HG03469 (cell line): Measurements from ENCODE around the gene AK3.
"Not testable (repeated sequence)": the region's sequence is repeated elsewhere in the genome, so short reads cannot be mapped to it uniquely, and the experiment has no call there.

ENCODE experiments used
- ATAC-seq: cut with Tn5 transposase; IDR thresholded peaks from one replicate; pipeline ENCODE4 v1.9.1; 2021; ENCODE audit warnings: mild to moderate bottlenecking, moderate library complexity, moderate number of reproducible peaks; ENCODE audit not compliant: unreplicated experiment

The AK3 gene

DNA sequence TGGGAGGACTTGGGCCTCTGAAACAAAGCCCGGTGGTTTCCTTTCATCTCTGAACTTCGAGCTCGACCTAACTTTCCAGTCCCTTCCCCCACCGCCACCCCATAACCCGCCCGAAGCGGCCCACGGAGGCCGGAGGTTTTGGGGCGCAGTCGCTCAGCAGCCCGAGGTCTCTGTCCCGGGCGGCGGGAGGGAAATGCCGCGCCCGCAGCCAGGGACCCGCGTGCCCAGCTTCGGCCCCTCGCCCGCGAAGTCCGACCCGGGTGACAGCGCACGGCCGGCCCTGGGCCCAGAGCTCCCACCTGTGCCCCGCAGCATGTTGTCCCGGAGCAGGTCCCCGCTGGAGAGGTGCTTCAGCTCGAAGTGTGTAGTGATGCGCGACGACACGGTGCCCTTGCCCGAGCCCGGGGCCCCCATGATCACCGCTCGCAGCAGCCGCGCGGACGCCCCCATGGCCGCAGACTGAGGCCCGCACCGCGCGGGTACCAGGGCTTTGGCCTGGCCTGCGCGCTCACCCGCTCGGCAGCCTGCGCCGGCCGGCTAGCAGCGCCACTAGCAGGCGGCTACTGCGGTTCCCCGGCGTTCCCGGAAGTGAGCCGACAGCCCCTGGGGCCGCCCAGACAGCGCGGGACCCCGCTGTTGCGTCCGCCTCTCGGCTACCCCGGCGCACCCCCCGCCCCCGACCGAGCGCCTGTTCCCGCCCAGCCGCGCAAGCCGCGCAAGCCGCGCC, at the start of gene AK3:
Gene AK3 (minus strand): TSS at position 565 of the 727 bp plus-strand sequence. CDS start 115 bp downstream, at position 450.
- peak; percentile 76 for ATAC-seq

DNA sequence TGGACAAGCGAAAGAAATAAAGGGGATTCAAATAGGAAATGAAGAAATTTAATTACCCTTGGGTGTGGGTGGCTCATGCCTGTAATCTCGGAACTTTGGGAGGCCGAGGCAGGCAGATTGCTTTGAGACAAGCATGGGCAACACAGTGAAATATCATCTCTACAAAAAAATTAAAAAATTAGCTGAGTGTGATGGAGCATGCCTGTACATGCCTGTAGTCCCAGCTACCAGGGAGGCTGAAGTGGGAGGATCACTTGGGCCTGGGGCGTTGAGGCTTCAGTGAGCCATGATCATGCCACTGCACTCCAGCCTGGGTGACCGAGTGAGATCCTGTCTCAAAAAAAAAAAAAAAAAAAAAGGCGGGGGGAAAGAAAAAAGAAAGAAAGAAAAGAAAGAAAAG, 47.7 kb upstream of the AK3 start:
- no peak for ATAC-seq

DNA sequence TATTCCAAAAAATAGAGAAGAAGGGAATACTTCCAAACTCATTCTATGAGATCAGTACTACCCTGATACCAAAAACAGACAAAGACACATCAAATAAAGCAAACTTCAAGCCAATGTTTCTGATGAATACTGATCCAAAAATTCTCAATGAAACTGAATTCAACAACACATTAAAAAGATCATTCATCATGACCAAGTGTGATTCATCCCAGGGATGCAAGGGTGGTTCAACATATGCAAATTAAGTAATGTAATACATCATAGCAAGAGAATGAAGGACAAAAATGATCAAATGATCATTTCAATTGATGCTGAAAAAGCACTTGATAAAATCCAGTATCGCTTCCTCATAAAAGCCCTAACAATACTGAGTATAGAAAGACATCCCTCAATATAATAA, 46.9 kb upstream of the AK3 start:
- no peak for ATAC-seq

DNA sequence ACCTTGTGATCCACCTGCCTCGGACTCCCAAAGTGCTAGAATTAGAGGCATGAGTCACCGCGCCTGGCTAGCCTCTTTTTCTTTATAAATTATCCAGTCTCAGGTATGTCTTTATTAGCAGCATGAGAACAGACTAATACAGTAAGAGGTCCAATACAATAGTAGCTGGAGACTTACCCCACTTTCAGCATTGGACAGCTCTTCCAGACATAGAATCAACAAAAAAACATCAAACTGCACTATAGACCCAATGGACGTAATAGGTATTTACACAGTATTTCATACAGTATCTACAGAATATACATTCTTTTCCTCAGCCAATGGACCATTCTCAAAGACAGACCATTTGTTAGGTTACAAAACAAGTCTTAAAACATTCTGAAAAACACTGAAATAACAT, 45.6 kb upstream of the AK3 start:
- no peak for ATAC-seq

DNA sequence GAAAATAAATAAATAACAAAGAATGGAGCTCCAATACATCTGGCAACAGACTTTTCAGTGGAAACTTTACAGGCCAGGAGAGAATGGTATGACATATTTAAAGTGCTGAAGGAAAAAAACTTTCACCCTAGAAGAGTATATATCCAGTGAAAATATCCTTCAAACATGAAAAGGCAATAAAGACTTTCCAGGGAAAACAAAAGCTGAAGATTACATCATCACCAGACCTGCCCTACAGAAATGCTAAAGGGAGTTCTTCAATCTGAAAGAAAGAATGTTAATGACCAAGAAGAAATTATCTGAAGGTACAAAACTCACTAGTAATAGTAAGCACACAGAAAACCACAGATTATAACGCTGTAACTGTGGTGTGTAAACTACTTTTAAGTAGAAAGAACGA, 43.4 kb upstream of the AK3 start:
- ATAC-seq, result no peak

DNA sequence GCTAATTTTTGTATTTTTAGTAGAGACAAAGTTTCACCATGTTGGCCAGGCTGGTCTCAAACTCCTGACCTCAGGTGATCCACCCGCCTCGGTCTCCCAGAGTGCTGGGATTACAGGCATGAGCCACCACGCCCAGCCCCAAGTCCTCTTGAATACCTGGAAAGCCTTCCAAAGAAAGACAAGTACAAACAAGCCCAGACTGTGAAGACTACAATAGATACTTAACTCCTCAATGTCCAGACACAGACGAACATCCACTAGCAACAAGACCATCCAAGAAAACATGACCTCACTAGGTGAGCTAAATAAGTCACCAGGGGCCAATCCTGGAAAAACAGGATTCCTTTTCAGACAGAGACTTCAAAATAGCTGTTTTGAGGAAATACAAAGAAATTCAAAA, 42.2 kb upstream of the AK3 start:
- not testable (repeated sequence) for ATAC-seq

DNA sequence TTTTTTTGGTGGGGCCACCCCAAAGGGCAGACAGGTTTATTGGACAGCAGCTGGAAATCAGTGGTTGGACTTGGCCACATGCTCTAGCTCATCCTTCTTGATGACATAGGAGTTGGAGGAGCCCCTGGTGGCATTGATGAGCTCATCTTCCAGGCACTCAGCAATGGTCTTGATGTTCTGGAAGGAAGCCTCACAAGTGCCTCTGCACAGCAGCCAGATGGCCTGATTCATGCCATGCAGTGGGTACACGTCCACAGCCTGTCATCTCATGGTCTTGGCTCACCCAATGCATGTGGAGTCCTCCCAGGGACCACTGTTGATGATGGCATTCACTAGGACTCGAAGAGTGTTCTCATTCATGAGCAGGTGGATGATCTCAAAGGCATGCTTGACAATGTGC, 40.4 kb upstream of the AK3 start:
- ATAC-seq, result no peak

DNA sequence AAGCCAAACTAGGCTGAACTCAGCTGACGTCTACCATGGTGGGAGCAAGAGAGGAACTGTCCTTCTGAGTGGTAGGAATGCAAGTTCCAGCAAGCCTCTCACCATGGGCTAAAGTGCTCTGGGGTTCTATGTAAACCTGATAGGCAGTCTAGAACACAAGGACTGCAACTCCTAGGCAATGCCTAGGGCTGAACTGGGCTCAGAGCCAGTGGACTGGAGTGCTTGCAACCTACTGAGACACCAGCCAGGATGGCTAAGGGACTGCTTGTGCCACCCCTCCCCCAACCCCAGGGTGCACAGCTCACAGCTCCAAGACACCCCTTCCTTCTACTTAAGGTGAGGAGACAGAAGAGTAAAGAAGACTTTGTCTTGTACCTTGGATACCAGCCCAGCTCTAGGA, 39.6 kb upstream of the AK3 start:
- ATAC-seq, result no peak

DNA sequence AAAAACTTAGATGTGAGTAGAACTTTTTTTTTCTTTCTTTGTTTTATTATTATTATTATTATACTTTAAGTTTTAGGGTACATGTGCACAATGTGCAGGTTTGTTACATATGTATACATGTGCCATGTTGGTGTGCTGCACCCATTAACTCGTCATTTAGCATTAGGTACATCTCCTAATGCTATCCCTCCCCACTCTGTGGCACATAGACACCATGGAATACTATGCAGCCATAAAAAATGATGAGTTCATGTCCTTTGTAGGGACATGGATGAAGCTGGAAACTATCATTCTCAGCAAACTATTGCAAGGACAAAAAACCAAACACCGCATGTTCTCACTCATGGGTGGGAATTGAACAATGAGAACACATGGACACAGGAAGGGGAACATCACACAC, 34.0 kb upstream of the AK3 start:
- ATAC-seq, result not testable (repeated sequence)

DNA sequence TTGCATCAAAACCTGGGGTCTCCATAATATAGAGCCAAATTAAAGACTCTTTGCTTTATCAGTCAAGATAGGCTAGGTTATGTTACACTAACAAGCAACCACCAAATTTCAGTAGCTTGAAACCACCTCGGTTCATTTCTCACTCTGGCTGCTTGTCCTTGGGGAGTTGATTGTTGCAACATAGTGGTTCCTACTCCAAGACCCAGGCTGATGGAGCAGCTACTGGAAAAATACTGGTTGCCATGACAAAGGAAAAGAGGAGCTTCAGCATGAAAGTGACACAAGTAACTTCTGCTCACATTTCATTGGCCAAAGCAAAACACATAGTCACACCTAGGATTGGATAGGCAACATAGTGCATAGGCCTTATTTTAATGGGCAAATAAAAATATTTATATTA, 33.2 kb upstream of the AK3 start:
- no peak for ATAC-seq

DNA sequence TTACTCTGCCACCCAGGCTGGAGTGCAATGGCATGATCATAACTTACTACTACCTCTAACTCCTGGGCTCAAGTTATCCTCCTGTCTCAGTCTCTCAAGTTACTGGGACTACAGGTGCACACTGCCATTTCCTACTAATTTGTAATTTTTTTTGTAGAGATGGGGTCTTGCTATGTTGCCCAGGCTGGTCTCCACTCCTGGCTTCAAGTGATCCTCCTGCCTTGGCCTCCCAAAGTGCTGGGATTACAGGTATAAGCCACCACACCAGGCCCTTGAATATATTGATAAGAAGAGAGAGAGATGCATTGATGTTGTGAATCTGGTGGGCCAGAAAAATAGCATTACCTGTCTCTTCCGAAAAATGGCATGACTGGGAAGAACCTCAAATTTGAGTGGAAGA, 30.8 kb upstream of the AK3 start:
- no peak for ATAC-seq

DNA sequence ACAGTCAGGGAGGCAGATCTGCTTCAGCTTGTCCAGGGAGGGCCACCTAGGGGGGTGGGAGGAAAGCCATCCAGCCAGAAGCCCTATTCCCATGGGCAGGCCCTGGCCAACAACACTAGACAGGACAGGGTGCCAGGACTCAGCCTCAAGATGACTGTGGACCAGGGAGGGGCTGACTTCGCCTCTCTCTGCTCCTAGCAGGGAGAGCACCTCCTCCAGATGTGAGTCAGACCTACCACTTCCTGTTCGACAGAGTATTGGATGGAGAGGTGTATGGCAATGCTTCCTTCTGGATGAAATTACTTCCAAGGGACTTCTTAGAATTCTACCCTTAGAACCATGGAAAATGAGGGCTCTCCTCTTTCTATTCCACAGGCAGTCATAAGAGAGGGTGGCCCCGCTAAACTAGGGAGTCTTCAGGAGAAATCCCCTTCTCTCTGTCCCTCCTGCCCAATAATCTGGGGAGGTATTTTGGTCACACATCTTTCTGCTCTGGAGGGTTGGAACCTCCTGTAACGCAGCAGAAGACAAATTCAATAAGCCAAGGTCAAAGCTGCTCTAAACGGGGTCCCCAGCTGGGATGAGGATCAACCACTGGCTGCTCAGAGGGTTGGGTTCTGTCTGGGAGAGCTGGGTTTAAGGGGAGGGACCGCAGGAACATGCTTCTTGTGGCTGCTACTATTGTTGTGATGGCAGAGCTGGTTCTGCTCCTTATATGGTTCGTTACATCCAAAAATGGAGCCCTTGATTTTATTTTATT, 28.5 kb upstream of the AK3 start:
- no peak for ATAC-seq

DNA sequence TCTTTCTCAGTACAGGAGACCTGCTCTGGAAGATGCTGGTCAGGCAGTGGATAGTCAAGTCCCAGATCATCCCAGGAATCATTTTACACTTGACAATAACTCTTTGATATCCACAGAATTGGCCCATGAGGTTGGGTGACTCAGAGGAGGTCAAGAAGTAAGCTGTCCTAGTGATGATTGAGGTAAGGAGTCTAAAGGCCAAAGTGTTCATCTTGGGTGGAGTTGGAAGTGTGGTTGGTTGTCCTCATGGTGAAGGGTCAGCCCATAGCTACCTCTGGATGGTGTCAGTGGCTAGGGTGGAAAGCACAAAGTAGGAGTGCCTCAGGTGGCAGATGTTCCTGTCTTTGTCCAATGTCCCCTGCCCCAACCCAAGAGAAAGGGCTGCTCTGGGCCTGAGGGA, 27.7 kb upstream of the AK3 start:
- no peak for ATAC-seq

DNA sequence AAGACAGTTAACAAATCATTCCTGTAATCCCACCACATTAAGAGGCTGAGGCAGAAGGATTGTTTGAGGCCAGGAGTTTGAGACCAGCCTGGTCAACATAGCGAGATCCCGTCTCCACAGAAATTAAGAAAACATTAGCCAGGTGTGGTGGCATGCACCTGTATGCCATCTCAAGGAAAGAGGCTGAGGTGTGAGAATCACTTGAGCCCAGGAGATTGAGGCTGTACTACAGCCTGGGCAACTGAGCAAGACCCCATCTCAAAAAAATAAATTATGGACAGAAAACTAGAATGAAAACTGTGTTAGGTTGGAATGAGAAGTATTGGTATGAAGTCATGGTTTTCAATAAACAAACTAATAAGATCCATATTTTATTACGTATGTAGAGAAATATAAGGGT, 23.0 kb upstream of the AK3 start:
- ATAC-seq, result no peak

DNA sequence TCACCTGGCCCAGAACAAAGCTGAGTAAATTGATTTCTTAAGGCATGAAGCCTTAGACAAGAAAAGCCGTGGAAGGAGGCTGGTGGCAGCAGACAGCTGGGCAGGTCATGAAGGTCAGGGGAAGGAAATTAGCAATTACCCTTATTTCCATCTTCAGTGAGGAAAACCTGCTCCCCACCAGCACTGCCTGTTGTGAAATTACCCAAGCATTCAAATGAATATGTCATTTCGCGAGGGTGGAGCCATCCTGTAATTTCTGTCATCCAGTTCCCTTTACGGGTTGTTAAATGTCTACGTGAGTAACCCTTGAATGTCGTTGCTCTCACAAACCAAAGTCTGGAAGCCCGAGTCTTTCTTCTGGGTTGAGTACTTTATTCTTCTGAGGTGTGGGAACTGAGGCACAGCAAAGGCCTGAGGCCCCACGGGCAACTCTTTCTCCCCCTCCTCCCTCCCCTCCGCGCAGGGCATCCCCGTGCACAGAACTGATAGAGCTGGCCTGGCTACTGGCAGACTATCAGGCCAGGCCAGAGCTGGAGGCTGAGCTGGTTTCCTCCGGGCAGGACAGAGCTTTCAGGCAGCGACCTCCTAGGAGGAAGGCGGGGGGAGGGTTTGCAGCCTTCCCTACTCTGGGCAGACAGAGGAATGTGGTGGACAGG, 22.0 kb upstream of the AK3 start:
- ATAC-seq, result no peak

DNA sequence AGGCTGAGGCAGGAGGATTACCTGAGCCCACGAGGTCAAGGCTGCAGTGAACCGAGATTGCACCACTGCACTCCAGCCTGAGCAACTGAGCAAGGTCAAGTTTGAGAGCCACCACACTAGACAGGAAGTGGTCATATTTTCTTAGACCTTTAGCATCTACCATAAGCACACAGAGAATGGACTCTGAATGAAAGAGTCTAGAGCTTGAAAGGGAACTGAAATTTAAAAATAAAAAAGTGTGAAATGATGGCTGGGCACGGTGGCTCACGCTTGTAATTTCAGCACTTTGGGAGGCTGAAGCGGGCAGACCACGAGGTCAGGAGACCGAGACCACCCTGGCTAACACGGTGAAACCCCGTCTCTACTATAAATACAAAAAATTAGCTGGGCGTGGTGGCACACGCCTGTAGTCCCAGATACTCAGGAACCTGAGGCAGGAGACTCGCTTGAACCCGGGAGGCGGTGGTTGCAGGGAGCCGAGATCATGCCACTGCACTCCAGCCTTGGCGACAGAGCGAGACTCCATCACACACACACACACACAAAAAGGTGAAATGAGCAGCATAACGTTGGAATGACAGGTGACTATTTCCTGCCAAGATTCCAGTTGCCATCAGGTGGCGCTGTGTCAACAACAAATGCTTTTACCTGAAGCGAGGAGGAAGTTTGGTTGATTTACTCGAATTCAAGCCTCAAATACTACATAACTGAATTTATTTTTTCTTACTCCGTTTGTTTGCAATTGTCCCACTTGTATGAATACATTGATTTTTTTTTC, 21.3 kb upstream of the AK3 start:
- ATAC-seq, result peak; percentile 80

DNA sequence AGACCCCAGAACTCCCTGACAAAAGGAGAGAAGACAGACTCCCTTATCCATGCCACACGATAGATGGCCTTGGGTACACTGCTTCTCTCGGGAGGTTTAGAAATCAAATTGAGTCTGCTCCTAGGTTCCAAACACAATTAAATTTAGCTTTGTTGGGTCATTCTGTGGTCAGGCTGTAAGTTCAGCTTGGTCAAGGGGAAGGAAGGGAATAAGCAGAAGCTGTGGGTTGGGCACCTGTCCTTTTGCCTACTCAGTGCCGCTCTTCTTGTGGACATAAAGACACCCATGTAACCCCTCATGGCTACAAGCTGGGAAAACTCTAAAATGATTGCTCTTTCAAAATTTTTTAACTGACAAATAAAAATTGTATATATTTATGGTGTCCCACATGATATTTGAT, 19.1 kb upstream of the AK3 start:
- ATAC-seq, result no peak

DNA sequence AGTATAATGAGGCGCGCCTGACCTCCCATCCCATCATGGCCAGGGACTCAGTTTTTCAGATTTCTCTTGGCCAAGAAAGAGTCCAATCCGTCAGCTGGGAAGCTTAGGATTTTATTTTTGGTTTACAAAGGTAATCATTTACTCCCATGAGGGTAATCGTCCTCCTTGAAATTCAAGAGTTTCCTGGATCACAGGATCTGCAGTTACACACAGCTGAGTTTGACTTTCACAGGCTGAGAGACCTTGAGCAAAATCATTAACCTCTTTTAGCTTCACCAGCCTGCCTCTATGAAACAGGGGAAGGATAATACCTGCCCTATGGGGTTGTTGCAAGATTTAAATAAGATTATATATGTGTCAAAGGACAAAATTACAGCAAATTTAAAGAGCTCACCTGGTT, 15.4 kb upstream of the AK3 start:
- ATAC-seq, result no peak

DNA sequence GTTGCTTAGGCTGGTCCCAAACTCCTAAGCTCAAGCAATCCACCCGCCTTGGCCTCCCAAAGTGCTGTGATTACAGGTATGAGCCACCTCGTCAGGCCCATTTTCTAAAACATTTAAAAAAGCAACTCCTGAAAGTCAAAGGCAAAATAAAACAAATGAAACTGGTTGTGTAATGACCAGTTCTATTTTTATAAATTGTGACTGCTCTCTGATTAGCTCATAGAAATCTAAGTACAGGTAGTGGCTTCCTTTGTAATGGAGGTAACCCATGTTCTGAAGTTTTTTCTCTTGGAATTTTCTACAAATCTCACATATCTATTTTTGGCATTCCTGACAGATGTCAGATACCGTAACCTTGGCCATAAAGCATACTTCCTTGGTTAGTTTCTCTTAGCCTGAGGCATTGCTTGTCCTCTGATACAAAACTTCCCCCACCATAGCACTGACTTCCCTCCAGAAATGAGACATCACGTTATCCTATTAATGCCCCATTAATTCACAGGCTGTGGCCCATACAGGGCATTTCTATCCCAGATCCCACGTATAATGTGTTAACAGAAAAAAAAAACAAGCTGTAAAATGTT, 14.1 kb upstream of the AK3 start:
- no peak for ATAC-seq

DNA sequence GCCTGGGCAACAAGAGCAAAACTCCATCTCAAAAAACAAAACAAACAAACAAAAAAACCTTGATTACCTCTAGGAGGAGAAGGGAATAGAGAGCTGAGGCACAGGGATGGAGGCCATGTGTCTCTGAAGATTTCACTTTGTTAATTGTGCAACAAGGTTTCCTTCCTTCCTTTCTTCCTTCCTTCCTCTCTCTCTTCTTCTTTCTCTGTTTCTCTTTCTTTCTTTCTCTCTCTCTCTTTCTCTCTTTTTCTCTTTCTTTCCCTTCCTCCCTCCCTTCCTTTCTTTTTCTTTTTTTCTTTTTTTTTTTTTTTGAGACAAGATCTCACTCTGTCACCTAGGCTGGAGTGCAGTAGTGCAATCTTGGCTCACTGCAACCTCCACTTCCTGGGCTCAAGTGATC, 13.5 kb upstream of the AK3 start:
- ATAC-seq, result not testable (repeated sequence)
